K562 (cell line): ENCODE data around the gene PIP5KL1. TPM values are rescaled to one million over a fixed set of nuclear protein-coding genes. Genes with fewer than 3 reads are reported as not detected.

Experiments used
- CHD2 ChIP-seq: IDR thresholded peaks from 2 replicates; pipeline ENCODE4 v1.6.1; 2011; ENCODE audit warnings: low read depth, low read length
- KDM5B ChIP-seq: fragments of 200-600 bp; sonication (generic); IDR thresholded peaks from 2 replicates; pipeline ENCODE4 v1.6.1; 2012; ENCODE audit warnings: low read depth, mild to moderate bottlenecking, moderate library complexity, low read length, control low read depth, inconsistent platforms; ENCODE audit not compliant: insufficient replicate concordance
- KLF6 ChIP-seq: fragments of 250-450 bp; sonication (Bioruptor Pico); IDR thresholded peaks from 2 replicates; pipeline ENCODE4 v1.4.0; 2020; ENCODE audit warnings: mild to moderate bottlenecking, moderate library complexity, borderline replicate concordance
- NFIC ChIP-seq: fragments of 450-650 bp; IDR thresholded peaks from 2 replicates; pipeline ENCODE4 v1.6.1; 2017; ENCODE audit warnings: mild to moderate bottlenecking, inconsistent platforms
- NFIX ChIP-seq: fragments of 250-450 bp; sonication (Bioruptor Pico); IDR thresholded peaks from 2 replicates; pipeline ENCODE4 v1.4.0; 2020; ENCODE audit warnings: low read depth, mild to moderate bottlenecking, moderate library complexity
- TFAM ChIP-seq: fragments of 250-450 bp; sonication (Bioruptor Pico); conservative IDR thresholded peaks from 2 replicates; pipeline ENCODE4 v1.5.0; 2021; ENCODE audit warnings: mild to moderate bottlenecking, moderate library complexity
- XRCC5 ChIP-seq: fragments of 200-400 bp; formaldehyde crosslinking; IDR thresholded peaks from 2 replicates; pipeline ENCODE4 v1.6.1; 2017; ENCODE audit warnings: low read depth, mild to moderate bottlenecking, low read length
- ZNF41 ChIP-seq: fragments of 250-450 bp; sonication (Bioruptor Pico); conservative IDR thresholded peaks from 2 replicates; pipeline ENCODE4 v1.4.0; 2020; ENCODE audit warnings: mild to moderate bottlenecking
- ZNF507 ChIP-seq: conservative IDR thresholded peaks from 2 replicates; pipeline ENCODE4 v1.6.1; 2017; ENCODE audit warnings: missing genetic modification characterization, missing compliant biosample characterization
- polyA plus RNA-seq, 8 experiments: library from polyadenylated mRNA; depleted of rRNA in 4 of 8; stranded (reverse) in 5 of 8; unstranded in 3 of 8; fragments of >200 nt; fragmentation: Nextera tagmentation in 2 of 8; fragmentation: Illumina TruSeq in 1 of 8; extraction: Ambion mirVana in 2 of 8; extraction: Trizol in 1 of 8; gene quantifications; 2 replicates each; pipeline versions ENCODE4 v1.2.1 to v1.2.3, GENCODE V29; 2011 to 2014; ENCODE audit warnings: inconsistent platforms in 1 of 8, missing spikeins in 1 of 8
- total RNA-seq, 7 experiments: library from RNA; depleted of rRNA in 6 of 7; stranded (reverse); fragments of >200 nt in 6 of 7; fragmentation: Illumina TruSeq in 2 of 7; extraction: Trizol in 2 of 7; gene quantifications; 2 replicates each; pipeline versions ENCODE4 v1.2.1 to v1.2.3, GENCODE V29; 2011 to 2021; ENCODE audit warnings: low replicate concordance in 1 of 7
- TF ChIP-seq, protein P1 (sequence below): fragments of 450-650 bp; IDR thresholded peaks from 2 replicates; pipeline ENCODE4 v1.7.1; 2018; ENCODE audit warnings: mild to moderate bottlenecking, low read depth; ENCODE audit not compliant: partially characterized antibody
- TF ChIP-seq, protein P2 (sequence below): fragments of 450-650 bp; formaldehyde crosslinking; IDR thresholded peaks from 2 replicates; pipeline ENCODE4 v1.4.0; 2020; ENCODE audit warnings: mild to moderate bottlenecking, moderate library complexity
- TF ChIP-seq, protein P3 (sequence below): fragments of 250-450 bp; sonication (Bioruptor Pico); IDR thresholded peaks from 2 replicates; pipeline ENCODE4 v1.8.0; 2021; ENCODE audit warnings: borderline replicate concordance, mild to moderate bottlenecking, moderate library complexity; ENCODE audit not compliant: poor library complexity, severe bottlenecking

Gene PIP5KL1
- total and polyA plus RNA-seq, 9 of the 15 experiments (the other 6 are each of a cell fraction or from before 2014, with no cell fraction given), result 0.18 to 4.8 (median 1.2) TPM

DNA sequence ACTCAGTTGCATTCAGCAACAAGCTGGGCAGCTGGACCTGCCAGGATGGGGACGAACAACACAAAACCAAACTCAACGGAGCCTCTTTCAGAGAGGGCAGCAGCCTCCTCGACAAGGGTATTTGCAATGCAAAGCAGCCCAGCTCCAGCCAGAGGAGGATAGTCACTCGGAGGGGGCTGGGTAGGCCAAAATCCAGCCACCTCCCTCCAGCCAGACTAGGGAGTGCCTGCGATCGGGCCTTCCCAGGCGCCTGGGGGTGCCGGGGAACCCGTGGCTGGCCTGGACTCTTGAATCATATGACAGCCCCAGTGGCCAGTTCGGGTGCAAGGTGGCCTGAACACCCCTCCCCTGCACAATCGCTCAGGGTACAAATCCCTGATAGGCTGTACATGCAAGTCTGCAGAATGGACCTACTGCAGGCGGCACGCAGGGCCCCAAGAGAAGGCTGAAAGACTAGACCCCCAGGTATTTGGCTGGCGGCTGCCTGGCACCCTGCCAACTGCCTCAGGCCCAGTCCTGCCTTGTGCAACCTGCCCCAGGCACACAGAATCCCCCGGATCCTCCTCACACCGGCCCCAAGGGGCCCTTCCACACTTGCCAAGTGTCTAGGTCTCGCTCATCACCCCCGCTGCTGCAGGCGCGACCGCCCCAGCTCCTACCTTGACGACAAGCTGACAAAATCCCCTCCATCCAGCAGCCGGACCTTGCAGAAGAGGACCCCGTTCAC, 48.9 kb upstream of the PIP5KL1 start (continued):
- TF ChIP-seq, protein P1, sequence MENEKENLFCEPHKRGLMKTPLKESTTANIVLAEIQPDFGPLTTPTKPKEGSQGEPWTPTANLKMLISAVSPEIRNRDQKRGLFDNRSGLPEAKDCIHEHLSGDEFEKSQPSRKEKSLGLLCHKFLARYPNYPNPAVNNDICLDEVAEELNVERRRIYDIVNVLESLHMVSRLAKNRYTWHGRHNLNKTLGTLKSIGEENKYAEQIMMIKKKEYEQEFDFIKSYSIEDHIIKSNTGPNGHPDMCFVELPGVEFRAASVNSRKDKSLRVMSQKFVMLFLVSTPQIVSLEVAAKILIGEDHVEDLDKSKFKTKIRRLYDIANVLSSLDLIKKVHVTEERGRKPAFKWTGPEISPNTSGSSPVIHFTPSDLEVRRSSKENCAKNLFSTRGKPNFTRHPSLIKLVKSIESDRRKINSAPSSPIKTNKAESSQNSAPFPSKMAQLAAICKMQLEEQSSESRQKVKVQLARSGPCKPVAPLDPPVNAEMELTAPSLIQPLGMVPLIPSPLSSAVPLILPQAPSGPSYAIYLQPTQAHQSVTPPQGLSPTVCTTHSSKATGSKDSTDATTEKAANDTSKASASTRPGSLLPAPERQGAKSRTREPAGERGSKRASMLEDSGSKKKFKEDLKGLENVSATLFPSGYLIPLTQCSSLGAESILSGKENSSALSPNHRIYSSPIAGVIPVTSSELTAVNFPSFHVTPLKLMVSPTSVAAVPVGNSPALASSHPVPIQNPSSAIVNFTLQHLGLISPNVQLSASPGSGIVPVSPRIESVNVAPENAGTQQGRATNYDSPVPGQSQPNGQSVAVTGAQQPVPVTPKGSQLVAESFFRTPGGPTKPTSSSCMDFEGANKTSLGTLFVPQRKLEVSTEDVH, result no peak
- no peak for TF ChIP-seq ZNF507 (tag)
- peak; percentile 47 for TF ChIP-seq KDM5B
- TF ChIP-seq, protein P2, sequence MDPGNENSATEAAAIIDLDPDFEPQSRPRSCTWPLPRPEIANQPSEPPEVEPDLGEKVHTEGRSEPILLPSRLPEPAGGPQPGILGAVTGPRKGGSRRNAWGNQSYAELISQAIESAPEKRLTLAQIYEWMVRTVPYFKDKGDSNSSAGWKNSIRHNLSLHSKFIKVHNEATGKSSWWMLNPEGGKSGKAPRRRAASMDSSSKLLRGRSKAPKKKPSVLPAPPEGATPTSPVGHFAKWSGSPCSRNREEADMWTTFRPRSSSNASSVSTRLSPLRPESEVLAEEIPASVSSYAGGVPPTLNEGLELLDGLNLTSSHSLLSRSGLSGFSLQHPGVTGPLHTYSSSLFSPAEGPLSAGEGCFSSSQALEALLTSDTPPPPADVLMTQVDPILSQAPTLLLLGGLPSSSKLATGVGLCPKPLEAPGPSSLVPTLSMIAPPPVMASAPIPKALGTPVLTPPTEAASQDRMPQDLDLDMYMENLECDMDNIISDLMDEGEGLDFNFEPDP (CRISPR knock-in tag), result no peak
- no peak for TF ChIP-seq TFAM (CRISPR knock-in tag)
- TF ChIP-seq ZNF41, result no peak
- no peak for TF ChIP-seq CHD2
- no peak for TF ChIP-seq KLF6 (CRISPR knock-in tag)
- TF ChIP-seq, protein P3, sequence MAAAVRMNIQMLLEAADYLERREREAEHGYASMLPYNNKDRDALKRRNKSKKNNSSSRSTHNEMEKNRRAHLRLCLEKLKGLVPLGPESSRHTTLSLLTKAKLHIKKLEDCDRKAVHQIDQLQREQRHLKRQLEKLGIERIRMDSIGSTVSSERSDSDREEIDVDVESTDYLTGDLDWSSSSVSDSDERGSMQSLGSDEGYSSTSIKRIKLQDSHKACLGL (CRISPR knock-in tag), result no peak
- TF ChIP-seq NFIX (CRISPR knock-in tag), result peak; percentile 97
- TF ChIP-seq NFIC, result peak; percentile 100
- no peak for TF ChIP-seq XRCC5
